ENCODE data around the gene ARL10. TPM values are rescaled to one million over a fixed set of nuclear protein-coding genes. Genes with fewer than 3 reads are reported as not detected.

ARL10 gene
- total RNA-seq, 2 donors from 2014 or later = 10.2 to 11.4 TPM

- H3K9ac ChIP-seq (ENCODE audit: extremely low read depth, low read length, poor library complexity, severe bottlenecking) = no peak overlapping the region
- Mint-ChIP-seq H3K27me3 (ENCODE audit: insufficient read depth) (peaks cover 11% of the 10 kb centered on the region), H3K4me1 (no peaks in the 10 kb centered on the region), H3K9me3 (peaks cover 38% of the 10 kb centered on the region), H3K27ac (no peak overlapping the region), H3K36me3 (ENCODE audit: low read depth) (peaks cover 6% of the 10 kb centered on the region), H3K4me3 (no peak overlapping the region)
- H3K4me3 ChIP-seq (ENCODE audit: low read length) = no peak overlapping the region
- H3K36me3 ChIP-seq (ENCODE audit: control insufficient read depth, insufficient read depth, low read length) = no peaks in the 10 kb centered on the region
- no peak for DNase-seq
- no peak overlapping the region for H3K27ac ChIP-seq (ENCODE audit: low read depth, low read length)
- WGBS, 2 experiments (ENCODE audit: insufficient coverage in 1 of 2, insufficient read length in 1 of 2) = 67 to 78% methylated on average over 1 to 4 of the region's 4 CpGs
- peaks cover 3% of the 10 kb centered on the region for H3K4me1 ChIP-seq (ENCODE audit: control insufficient read depth, insufficient read depth, low read length)
- H3K9me3 ChIP-seq (ENCODE audit: control insufficient read depth, low read length) = peaks cover 47% of the 10 kb centered on the region
- H3K27me3 ChIP-seq (ENCODE audit: control insufficient read depth, insufficient read depth, low read length, poor library complexity, severe bottlenecking) = no peaks in the 10 kb centered on the region
- peak; percentile 29 for TF ChIP-seq CTCF (conservative IDR thresholded peaks at IDR 0.05)
Observed at GRCh38 chr5:176429972-176430371, 64.7 kb downstream of the ARL10 start.

Small RNA genes lying within 50 kb of the gene (microRNA-seq; reads per million reads assigned to microRNA genes)
- gene MIR1271 (ENCODE audit: borderline microRNAs expressed) = 1.9 reads per million, percentile 9 among the genes with 10 or more reads in this experiment

Other genes with a start within 250 kb of the ARL10 start
- gene SIMC1, start 127.1 kb upstream of the ARL10 start, total RNA-seq = 10 to 100 TPM; 23.5 to 35.8 TPM
- gene KIAA1191, start 3.7 kb upstream of the ARL10 start, total RNA-seq = 100 to 1,000 TPM; 135 to 172 TPM
- 10 to 100 TPM; 18.6 to 31.3 TPM for gene NOP16, start 23.1 kb downstream of the ARL10 start, total RNA-seq
- 100 to 1,000 TPM; 101 to 102 TPM for gene HIGD2A, start 23.3 kb downstream of the ARL10 start, total RNA-seq
- gene CLTB, start 51.1 kb downstream of the ARL10 start, total RNA-seq = 10 to 100 TPM; 40.9 to 49.7 TPM
- gene FAF2, start 82.9 kb downstream of the ARL10 start, total RNA-seq = 10 to 100 TPM; 42.9 to 53.0 TPM
- gene RNF44, start 171.9 kb downstream of the ARL10 start, total RNA-seq = 100 to 1,000 TPM; 150 to 173 TPM
- gene CDHR2, start 183.9 kb downstream of the ARL10 start, total RNA-seq = under 1 TPM; 0.37 to 0.89 TPM
- gene GPRIN1, start 244.7 kb downstream of the ARL10 start, total RNA-seq = 1 to 10 TPM; 4.5 to 4.9 TPM